ENCODE measurements around the gene MIPOL1. TPM values are rescaled to one million over a fixed set of nuclear protein-coding genes. Genes with fewer than 3 reads are reported as not detected.

Gene MIPOL1
- total and polyA plus RNA-seq, 9 of the 15 experiments (the other 6 are each of a cell fraction or from before 2014, with no cell fraction given), result 6.7 to 21.9 (median 12.4) TPM

GRCh38 chr14:37167151-37168047, 30.3 kb upstream of the MIPOL1 start (continued):
- TF ChIP-seq MGA (IDR thresholded peaks at IDR 0.05), result no peak
- no peak for TF ChIP-seq BHLHE40 (IDR thresholded peaks at IDR 0.05; ENCODE audit: low read length)
- peak; percentile 98 for TF ChIP-seq ZNF395 (CRISPR knock-in tag; IDR thresholded peaks at IDR 0.05)
- no peak for TF ChIP-seq E2F8 (IDR thresholded peaks at IDR 0.05; ENCODE audit: low read depth, partially characterized antibody)
- TF ChIP-seq ZNF143 (CRISPR knock-in tag; IDR thresholded peaks at IDR 0.05), result no peak
- peak; percentile 90 for TF ChIP-seq ID3 (CRISPR knock-in tag; IDR thresholded peaks at IDR 0.05)
- peak; percentile 97 for TF ChIP-seq ID3 (tag; IDR thresholded peaks at IDR 0.05)

Data from K562 (cell line).